NCI-H2171 (cell line): ENCODE measurements around the gene SPECC1.
"Not testable (repeated sequence)": the region's sequence is repeated elsewhere in the genome, so short reads cannot be mapped to it uniquely, and the experiment has no call there.

Experiments used
- DNase-seq: peaks from one replicate; lab custom pipeline; 2025; lab: John Stamatoyannopoulos, UW

The SPECC1 gene

GRCh38 chr17:20072692-20072992 is 63.5 kb downstream of the SPECC1 start:
- DNase-seq: no peak

GRCh38 chr17:20073055-20073979 is 64.2 kb downstream of the SPECC1 start:
- no peak for DNase-seq

- no peak for DNase-seq
Observed at GRCh38 chr17:20074001-20074400, 64.8 kb downstream of the SPECC1 start.

- DNase-seq: no peak
Observed at GRCh38 chr17:20074489-20074888, 65.3 kb downstream of the SPECC1 start.

- not testable (repeated sequence) for DNase-seq
Observed at GRCh38 chr17:20076137-20076536, 67.0 kb downstream of the SPECC1 start.

- DNase-seq: no peak
Observed at GRCh38 chr17:20077978-20078685, 69.0 kb downstream of the SPECC1 start.

- DNase-seq: no peak
Observed at GRCh38 chr17:20080513-20080912, 71.4 kb downstream of the SPECC1 start.

GRCh38 chr17:20083156-20083859 is 74.1 kb downstream of the SPECC1 start:
- DNase-seq: no peak

GRCh38 chr17:20084621-20085282 is 75.6 kb downstream of the SPECC1 start:
- no peak for DNase-seq

- DNase-seq: no peak
Observed at GRCh38 chr17:20085283-20085845, 76.2 kb downstream of the SPECC1 start.

GRCh38 chr17:20086416-20087076 is 77.4 kb downstream of the SPECC1 start:
- no peak for DNase-seq

GRCh38 chr17:20087538-20088250 is 78.5 kb downstream of the SPECC1 start:
- DNase-seq: no peak

GRCh38 chr17:20089756-20090547 is 80.8 kb downstream of the SPECC1 start:
- DNase-seq: no peak

- no peak for DNase-seq
Observed at GRCh38 chr17:20091174-20092029, 82.2 kb downstream of the SPECC1 start.

GRCh38 chr17:20092261-20092867 is 83.2 kb downstream of the SPECC1 start:
- DNase-seq: peak; percentile 7

- peak; percentile 54 for DNase-seq
Observed at GRCh38 chr17:20092973-20093626, 83.9 kb downstream of the SPECC1 start.

GRCh38 chr17:20094777-20095176 is 85.6 kb downstream of the SPECC1 start:
- DNase-seq: no peak
